HL-60 (cell line): ENCODE results near the gene OMA1.

Experiments
- CTCF ChIP-seq: IDR thresholded peaks from one replicate; pipeline ENCODE4 v1.5.1; 2011; ENCODE audit warnings: low read length, control low read depth, inconsistent platforms; ENCODE audit not compliant: insufficient read depth
- SPI1 ChIP-seq: IDR thresholded peaks from 2 replicates; pipeline ENCODE4 v1.6.1; 2012; ENCODE audit warnings: low read depth, mild to moderate bottlenecking, borderline replicate concordance

- TF ChIP-seq CTCF: no peak
- TF ChIP-seq SPI1: no peak
Measured at GRCh38 chr1:58528518-58528917, 18.0 kb downstream of the OMA1 start.
